ENCODE results near the gene TNFRSF9.

DNA sequence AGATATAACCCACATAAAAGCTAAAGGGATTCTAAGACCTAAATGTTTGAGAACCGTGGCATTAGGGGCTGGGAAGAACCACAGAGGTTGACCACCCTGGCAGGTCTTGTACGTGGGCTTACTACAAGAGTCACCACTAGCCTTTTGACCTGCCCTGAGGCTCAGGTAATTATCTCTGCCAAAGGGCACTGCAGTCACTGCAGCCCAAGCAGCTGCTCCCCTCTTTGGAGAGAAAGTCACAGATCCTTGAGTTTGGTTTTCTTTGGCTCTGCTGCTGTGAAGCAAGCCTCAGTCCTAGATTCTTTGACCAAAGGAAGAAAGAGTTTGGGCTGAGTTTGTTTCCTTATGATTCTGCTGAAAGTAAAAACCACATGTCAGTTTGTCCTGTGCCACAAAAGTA is 32.4 kb upstream of the TNFRSF9 start:
- TF ChIP-seq, protein P1, sequence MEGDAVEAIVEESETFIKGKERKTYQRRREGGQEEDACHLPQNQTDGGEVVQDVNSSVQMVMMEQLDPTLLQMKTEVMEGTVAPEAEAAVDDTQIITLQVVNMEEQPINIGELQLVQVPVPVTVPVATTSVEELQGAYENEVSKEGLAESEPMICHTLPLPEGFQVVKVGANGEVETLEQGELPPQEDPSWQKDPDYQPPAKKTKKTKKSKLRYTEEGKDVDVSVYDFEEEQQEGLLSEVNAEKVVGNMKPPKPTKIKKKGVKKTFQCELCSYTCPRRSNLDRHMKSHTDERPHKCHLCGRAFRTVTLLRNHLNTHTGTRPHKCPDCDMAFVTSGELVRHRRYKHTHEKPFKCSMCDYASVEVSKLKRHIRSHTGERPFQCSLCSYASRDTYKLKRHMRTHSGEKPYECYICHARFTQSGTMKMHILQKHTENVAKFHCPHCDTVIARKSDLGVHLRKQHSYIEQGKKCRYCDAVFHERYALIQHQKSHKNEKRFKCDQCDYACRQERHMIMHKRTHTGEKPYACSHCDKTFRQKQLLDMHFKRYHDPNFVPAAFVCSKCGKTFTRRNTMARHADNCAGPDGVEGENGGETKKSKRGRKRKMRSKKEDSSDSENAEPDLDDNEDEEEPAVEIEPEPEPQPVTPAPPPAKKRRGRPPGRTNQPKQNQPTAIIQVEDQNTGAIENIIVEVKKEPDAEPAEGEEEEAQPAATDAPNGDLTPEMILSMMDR (IDR thresholded peaks at IDR 0.05) = no peak
- TF ChIP-seq, protein P2, sequence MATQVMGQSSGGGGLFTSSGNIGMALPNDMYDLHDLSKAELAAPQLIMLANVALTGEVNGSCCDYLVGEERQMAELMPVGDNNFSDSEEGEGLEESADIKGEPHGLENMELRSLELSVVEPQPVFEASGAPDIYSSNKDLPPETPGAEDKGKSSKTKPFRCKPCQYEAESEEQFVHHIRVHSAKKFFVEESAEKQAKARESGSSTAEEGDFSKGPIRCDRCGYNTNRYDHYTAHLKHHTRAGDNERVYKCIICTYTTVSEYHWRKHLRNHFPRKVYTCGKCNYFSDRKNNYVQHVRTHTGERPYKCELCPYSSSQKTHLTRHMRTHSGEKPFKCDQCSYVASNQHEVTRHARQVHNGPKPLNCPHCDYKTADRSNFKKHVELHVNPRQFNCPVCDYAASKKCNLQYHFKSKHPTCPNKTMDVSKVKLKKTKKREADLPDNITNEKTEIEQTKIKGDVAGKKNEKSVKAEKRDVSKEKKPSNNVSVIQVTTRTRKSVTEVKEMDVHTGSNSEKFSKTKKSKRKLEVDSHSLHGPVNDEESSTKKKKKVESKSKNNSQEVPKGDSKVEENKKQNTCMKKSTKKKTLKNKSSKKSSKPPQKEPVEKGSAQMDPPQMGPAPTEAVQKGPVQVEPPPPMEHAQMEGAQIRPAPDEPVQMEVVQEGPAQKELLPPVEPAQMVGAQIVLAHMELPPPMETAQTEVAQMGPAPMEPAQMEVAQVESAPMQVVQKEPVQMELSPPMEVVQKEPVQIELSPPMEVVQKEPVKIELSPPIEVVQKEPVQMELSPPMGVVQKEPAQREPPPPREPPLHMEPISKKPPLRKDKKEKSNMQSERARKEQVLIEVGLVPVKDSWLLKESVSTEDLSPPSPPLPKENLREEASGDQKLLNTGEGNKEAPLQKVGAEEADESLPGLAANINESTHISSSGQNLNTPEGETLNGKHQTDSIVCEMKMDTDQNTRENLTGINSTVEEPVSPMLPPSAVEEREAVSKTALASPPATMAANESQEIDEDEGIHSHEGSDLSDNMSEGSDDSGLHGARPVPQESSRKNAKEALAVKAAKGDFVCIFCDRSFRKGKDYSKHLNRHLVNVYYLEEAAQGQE (IDR thresholded peaks at IDR 0.05) = no peak
- TF ChIP-seq RCOR1 (IDR thresholded peaks at IDR 0.05; ENCODE audit: low read depth, low read length) (no peak), SREBF2 (IDR thresholded peaks at IDR 0.05) (no peak), POLR2A (IDR thresholded peaks at IDR 0.05; ENCODE audit: low read length) (no peak), CEBPB (IDR thresholded peaks at IDR 0.05) (no peak)
- TF ChIP-seq, protein P3, sequence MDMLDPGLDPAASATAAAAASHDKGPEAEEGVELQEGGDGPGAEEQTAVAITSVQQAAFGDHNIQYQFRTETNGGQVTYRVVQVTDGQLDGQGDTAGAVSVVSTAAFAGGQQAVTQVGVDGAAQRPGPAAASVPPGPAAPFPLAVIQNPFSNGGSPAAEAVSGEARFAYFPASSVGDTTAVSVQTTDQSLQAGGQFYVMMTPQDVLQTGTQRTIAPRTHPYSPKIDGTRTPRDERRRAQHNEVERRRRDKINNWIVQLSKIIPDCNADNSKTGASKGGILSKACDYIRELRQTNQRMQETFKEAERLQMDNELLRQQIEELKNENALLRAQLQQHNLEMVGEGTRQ (IDR thresholded peaks at IDR 0.05) = no peak

All from A549 (cell line).